Prostate gland (tissue), 2 donors: ENCODE data around the gene QPCT. TPM values are rescaled to one million over a fixed set of nuclear protein-coding genes. Genes with fewer than 3 reads are reported as not detected.
"Not testable (repeated sequence)": the region's sequence is repeated elsewhere in the genome, so short reads cannot be mapped to it uniquely, and the experiment has no call there.

Experiments used
- DNase-seq: peaks from one replicate; pipeline ENCODE4 v3.0.0-alpha.2; 2019; ENCODE audit warnings: low spot score
- H3K27ac ChIP-seq, 2 donors: fragments of 200-600 bp; sonication (generic); 2 replicates each; pipeline ENCODE4 v1.5.1; 2017 to 2019
- H3K27me3 ChIP-seq: fragments of 200-600 bp; sonication (generic); replicated peaks from 2 replicates; pipeline ENCODE4 v1.5.1; 2019; ENCODE audit not compliant: insufficient read depth
- H3K36me3 ChIP-seq, 2 donors: fragments of 200-600 bp; sonication (generic); 1 replicate in 1 of 2; 2 replicates in 1 of 2; pipeline versions ENCODE4 v1.5.1 to v1.8.1; 2017 to 2019
- H3K4me1 ChIP-seq: fragments of 200-600 bp; sonication (generic); replicated peaks from 2 replicates; pipeline ENCODE4 v1.5.1; 2019
- H3K4me3 ChIP-seq, 2 donors: fragments of 200-600 bp; sonication (generic); 2 replicates each; pipeline ENCODE4 v1.5.1; 2017 to 2019
- H3K9me3 ChIP-seq: fragments of 200-600 bp; sonication (generic); 2 replicates; pipeline ENCODE4 v1.5.1; 2017
- CTCF ChIP-seq, 4 experiments: fragments of 200-600 bp in 2 of 4; fragments of 450-650 bp in 2 of 4; sonication (generic) in 2 of 4; IDR thresholded peaks; 1 replicate in 3 of 4; 2 replicates in 1 of 4; pipeline ENCODE4 v1.5.1; 2016 to 2019; ENCODE audit warnings: antibody characterized with exemption in 4 of 4, mild to moderate bottlenecking in 2 of 4, moderate library complexity in 2 of 4
- POLR2A ChIP-seq: fragments of 450-650 bp; IDR thresholded peaks from one replicate; pipeline ENCODE4 v1.6.1; 2016; ENCODE audit warnings: antibody characterized with exemption, mild to moderate bottlenecking
- POLR2AphosphoS5 ChIP-seq: sonication (generic); formaldehyde crosslinking; IDR thresholded peaks from one replicate; pipeline ENCODE4 v1.6.1; 2017; ENCODE audit warnings: antibody characterized with exemption
- WGBS: methylation state at CpG from one replicate; pipeline ENCODE4 v1.1.5; 2018; 5-methylcytosine and 5-hydroxymethylcytosine counted together
- intact Hi-C: fragments of 100-400 bp; cut with DNase I; formaldehyde crosslinking; loops from one replicate; pipeline ENCODE4 v1.14.2; 2022
- total RNA-seq, 2 donors: library from RNA; depleted of rRNA; stranded (reverse); fragments of >200 nt; gene quantifications; one replicate each; pipeline ENCODE4 v1.1.0, GENCODE V29; 2016

Gene QPCT
- total RNA-seq = 10 to 100 TPM in 1 of 2 donors, 1 to 10 TPM in 1; 5.3 to 11.7 TPM

- H3K27me3 ChIP-seq = no peaks in the 10 kb centered on the region
- H3K36me3 ChIP-seq = no peaks in the 10 kb centered on the region
- TF ChIP-seq POLR2AphosphoS5 (no peak), POLR2A (no peak), CTCF (IDR thresholded peaks at IDR 0.05) (no peak)
- peak within 1 kb of the TSS; percentile 45 to 58 for H3K4me3 ChIP-seq
- H3K9me3 ChIP-seq = no peaks in the 10 kb centered on the region
- intact Hi-C loops = no loop called here
- peak within 1 kb of the TSS; percentile 54 to 73 for H3K27ac ChIP-seq
- WGBS = 1% methylated on average over 67 of the region's 73 CpGs
- no peaks in the 10 kb centered on the region for H3K4me1 ChIP-seq
- DNase-seq = peak; percentile 10
These were observed at the start of gene QPCT for GRCh38 chr2:37344453-37345361. TSS of gene QPCT (plus strand) at chr2:37344630. CDS start at chr2:37344732, 102 bp downstream.

GRCh38 chr2:37294858-37295257 is 49.6 kb upstream of the QPCT start:
- H3K27me3 ChIP-seq, H3K27ac ChIP-seq, H3K9me3 ChIP-seq, H3K4me1 ChIP-seq, H3K36me3 ChIP-seq, intact Hi-C loops, H3K4me3 ChIP-seq, DNase-seq: not testable (repeated sequence)
- 95% methylated on average over 2 of the region's 2 CpGs for WGBS

GRCh38 chr2:37295469-37296073 is 48.9 kb upstream of the QPCT start:
- 28% methylated on average over 1 of the region's 1 CpG for WGBS
- no peaks in the 10 kb centered on the region for H3K27me3 ChIP-seq
- H3K9me3 ChIP-seq = no peaks in the 10 kb centered on the region
- DNase-seq = no peak
- TF ChIP-seq POLR2A = no peak
- no peak for TF ChIP-seq POLR2AphosphoS5
- no peak for TF ChIP-seq CTCF (IDR thresholded peaks at IDR 0.05)
- H3K4me1 ChIP-seq = no peaks in the 10 kb centered on the region
- no peak overlapping the region for H3K27ac ChIP-seq
- no peaks in the 10 kb centered on the region for H3K36me3 ChIP-seq
- no peak overlapping the region for H3K4me3 ChIP-seq
- intact Hi-C loops = no loop called here

- TF ChIP-seq POLR2A (no peak), CTCF (IDR thresholded peaks at IDR 0.05) (no peak), POLR2AphosphoS5 (no peak)
- intact Hi-C loops = no loop called here
- no peaks in the 10 kb centered on the region for H3K4me1 ChIP-seq
These were observed 46.8 kb upstream of the QPCT start for GRCh38 chr2:37297632-37298031.

DNA sequence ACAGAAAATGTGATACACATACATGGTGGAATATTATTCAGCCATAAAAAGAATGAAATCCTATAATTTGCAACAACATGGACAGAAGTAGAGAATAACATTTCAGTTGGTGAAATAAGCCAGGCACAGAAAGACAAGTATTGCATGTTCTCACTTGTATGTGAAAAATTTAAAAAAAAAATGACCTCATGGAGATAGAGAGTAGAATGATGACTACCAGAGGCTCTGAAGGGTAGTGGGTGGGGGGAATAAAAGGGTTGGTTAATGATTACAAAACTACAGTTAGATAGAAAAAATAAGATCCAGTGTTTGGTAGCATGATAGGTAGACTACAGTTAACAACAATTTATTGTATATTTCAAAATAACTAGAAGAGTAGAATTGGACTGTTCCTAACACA is 44.3 kb upstream of the QPCT start:
- H3K9me3 ChIP-seq = no peaks in the 10 kb centered on the region
- no peaks in the 10 kb centered on the region for H3K36me3 ChIP-seq
- H3K27me3 ChIP-seq = no peaks in the 10 kb centered on the region
- H3K4me1 ChIP-seq = no peaks in the 10 kb centered on the region
- DNase-seq = no peak
- H3K4me3 ChIP-seq = no peak overlapping the region
- intact Hi-C loops = no loop called here
- H3K27ac ChIP-seq = no peak overlapping the region
- no peak for TF ChIP-seq POLR2AphosphoS5
- TF ChIP-seq POLR2A = no peak
- TF ChIP-seq CTCF (IDR thresholded peaks at IDR 0.05) = no peak

More at GRCh38 chr2:37297632-37298031, 46.8 kb upstream of the QPCT start:
- Histone ChIP-seq H3K27me3 (no peaks in the 10 kb centered on the region), H3K27ac (no peak overlapping the region), H3K9me3 (no peaks in the 10 kb centered on the region), H3K36me3 (no peaks in the 10 kb centered on the region), H3K4me3 (no peak overlapping the region)
- no peak for DNase-seq
